GM21515 (cell line): Measurements from ENCODE around the gene PREX1.

ENCODE experiments used
- ATAC-seq: cut with Tn5 transposase; IDR thresholded peaks from one replicate; pipeline ENCODE4 v1.9.1; 2021; ENCODE audit not compliant: unreplicated experiment

PREX1 gene

DNA sequence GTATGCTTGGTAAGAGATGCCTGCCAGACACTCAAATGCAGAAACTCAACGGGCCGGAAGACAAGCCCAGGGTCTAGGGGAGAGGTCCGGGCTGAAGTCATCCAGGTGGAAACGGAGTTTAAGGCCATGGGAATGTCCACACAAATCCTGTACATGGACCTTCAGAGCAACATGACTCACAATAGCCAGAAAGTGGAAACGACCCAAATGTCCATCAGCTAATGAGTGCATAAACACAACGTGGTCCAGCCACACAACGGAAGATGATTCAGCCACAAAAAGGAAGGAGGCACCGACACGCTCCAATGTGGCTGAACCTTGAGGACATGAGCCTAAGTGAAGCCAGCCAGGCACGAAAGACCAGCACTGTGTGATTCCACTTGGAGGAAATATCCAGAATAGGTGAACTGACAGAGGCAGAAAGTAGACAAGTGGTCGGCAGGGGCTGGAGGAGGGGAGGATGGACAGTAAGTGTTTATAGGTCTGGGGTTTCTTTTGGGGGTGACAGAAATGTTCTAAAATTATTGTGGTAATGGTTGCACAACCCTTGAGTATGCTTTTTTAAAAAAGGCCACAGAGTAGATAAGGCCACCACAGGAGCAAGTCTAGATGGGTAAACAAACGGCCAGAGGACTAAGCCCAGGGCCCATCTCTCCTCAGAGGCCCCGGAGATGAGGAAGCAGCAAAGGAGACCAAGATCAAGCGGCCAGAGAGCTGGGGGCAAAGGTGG is 105.6 kb downstream of the PREX1 start:
- ATAC-seq = no peak

DNA sequence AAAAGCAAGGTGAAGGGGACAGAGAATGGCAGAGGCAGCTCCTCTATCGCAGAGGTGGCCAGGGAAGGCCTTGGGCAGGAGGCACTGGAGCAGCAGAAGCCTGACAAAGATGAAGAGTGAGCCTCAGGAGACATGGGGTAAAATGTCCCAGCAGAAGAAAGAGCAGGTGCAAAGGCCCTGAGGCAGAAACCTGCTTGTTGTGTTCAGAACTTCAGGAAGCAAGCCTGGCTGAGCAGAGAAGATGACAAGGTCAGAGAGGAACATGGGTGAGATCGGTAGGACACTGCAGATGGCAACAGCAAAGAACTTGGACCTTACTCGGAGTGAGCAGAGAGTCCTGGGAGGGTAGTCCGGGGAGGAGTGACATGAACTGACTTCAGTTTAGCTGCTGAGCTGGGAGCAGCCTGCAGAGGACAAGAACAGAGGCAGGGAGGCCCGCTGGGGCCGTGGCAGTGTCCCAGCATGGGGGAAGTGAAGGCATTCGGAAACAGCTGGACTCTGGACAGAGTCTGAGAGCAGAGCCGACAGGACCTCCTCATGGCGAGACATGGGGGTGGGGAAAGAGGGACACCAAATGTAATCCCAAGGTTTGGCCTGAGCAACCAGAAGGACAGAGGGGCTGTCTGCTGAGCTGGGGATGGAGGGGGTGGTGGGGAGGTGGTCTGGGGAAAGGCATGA is 106.3 kb downstream of the PREX1 start:
- ATAC-seq = no peak

DNA sequence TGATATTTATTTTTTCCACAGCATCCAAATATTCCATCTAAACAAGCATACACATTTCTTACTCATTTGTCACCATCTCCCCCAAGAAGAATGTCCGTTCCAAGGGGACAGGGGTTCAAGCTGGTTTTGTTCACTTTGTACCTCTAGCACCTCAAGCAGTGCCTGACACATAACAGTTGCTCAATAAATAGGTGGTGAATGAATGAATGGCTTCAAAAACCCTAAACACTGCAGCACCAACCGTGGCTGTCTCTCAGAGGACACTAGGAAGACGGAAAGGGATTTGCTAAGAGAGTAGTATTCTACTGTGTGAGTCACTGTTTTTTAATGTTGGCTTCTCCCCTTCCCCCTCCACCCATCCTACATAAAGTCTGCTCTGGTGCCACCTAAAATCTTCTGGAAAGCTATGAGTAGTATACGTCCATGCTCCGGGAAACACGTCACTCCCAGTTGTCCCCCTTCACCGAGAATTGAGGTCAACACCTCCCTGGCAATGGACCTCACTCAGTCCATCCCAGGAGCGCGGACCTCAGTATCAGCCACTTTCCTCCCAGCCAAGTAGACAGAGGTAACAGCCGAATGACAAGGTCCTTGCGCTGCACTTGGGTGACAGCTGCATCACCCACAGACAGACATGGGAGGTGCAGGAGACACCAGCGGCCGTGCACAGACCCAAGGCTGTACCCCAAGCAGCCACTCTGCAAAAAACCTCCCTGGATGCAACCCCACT is 107.4 kb downstream of the PREX1 start:
- ATAC-seq = no peak

DNA sequence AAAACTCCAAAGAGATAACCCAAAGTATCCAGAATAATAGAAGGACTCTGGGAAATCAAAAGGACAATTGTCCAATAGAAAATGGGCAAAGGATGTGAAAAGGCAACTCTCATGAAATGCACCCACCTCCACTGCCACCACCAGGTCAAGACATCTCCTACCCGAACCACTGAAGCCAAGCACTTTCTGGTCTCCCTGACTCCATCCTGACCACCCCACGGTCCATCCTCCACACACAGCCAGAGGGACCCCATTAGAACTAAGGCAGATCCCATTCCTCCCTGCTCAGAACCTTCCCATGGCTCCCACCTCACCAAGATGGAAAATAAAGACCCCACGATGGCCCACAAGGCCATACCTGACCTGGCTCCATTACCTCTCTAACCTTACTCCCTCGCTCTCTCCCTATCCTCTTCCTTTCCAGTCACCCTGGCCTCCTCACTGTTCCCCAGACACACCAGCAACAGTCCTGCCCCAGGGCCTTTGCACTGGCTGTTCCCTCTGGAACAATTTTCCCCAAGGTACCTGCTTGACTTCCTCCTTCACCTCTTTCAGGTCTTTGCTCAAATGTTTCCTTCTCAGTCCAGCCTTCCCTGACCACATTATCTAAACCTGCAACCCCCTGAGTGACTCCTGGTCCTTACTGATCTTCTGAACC is 108.1 kb downstream of the PREX1 start:
- ATAC-seq = no peak

- no peak for ATAC-seq
Measured at GRCh38 chr20:48718786-48719578, 108.8 kb downstream of the PREX1 start.

GRCh38 chr20:48717680-48718223 is 110.0 kb downstream of the PREX1 start:
- no peak for ATAC-seq

GRCh38 chr20:48717095-48717672 is 110.6 kb downstream of the PREX1 start:
- ATAC-seq = no peak

GRCh38 chr20:48716541-48716940 is 111.3 kb downstream of the PREX1 start:
- ATAC-seq = no peak

- ATAC-seq = no peak
Measured at GRCh38 chr20:48716086-48716485, 111.7 kb downstream of the PREX1 start.

DNA sequence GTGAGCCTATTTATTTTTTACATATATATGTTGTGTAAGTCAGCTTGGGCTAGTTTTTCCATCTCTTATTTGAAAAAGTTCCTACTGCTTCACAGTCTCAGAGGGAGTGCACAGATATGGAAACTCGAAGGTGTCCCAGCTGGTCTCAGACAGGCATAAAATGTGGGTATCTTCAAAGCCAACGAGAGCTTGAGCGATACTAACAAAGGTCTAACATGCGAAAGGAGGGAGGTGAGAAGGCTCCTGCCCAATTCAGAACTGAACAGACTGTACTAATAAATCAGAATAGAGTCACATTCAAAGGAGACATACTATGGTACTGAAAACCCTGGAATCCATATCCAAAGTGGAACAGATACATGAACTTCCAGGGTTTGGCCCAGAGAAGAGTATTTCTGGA is 113.0 kb downstream of the PREX1 start:
- no peak for ATAC-seq

DNA sequence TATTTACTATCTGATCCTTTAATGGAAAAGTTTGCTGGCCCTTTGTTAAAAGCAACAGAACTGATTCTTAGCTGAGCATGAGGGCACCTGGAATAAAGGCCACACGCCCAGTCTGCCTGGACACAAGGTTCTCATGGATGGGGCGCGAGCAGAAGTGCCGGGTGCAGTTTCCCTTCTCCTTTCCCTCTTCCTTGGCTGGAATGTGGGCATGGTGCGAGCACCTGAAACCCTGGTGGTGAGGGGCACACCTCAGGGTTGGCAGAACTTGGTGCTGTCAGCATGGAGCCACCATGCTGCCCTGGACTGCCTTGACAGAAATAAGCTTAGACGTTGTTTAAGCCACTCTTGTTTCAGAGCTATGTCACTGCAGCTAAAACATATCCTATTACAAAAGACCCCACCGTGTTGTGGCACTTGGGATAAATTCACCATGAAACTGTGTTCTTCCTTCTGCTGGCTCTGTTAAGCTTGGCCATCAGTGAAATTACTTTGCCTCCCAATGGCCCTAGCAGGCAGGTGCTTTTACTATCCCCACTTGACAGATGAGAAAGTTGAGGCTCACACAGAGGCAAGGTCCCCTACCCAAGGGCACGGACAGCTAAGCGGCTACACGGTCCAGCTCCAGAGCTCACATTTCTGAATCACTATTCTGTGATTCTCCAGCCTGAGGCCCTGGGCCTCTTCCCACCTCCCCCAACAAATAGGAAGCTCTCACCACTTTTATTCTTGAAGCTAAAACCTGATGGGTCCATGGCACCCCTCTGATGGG is 115.9 kb downstream of the PREX1 start:
- ATAC-seq = no peak

DNA sequence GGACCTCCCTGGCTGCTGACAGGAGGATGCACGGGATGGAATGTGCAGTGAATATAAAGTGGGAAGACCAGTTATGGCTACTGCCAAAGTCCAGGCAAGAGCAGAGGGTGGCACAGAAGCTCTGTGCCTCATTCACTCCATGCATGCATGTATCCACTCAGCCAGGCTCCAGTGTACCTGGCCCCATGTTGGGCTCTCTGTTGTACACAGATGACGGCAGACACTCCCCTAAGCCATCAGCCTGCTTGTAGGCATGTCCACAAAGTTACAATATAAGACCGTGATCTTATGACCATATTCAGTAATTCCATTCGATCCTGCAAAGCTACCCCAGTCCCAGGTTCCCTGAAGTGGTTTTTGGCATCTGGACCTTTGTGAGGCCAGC is 116.8 kb downstream of the PREX1 start:
- ATAC-seq = no peak

- no peak for ATAC-seq
Measured at GRCh38 chr20:48710341-48711043, 117.3 kb downstream of the PREX1 start.

- no peak for ATAC-seq
Measured at GRCh38 chr20:48709744-48710143, 118.1 kb downstream of the PREX1 start.

GRCh38 chr20:48709058-48709691 is 118.6 kb downstream of the PREX1 start:
- ATAC-seq = no peak

- no peak for ATAC-seq
Measured at GRCh38 chr20:48708630-48709029, 119.2 kb downstream of the PREX1 start.

GRCh38 chr20:48708116-48708515 is 119.7 kb downstream of the PREX1 start:
- ATAC-seq = no peak

- no peak for ATAC-seq
Measured at GRCh38 chr20:48706710-48707365, 121.0 kb downstream of the PREX1 start.
